GM12878 (cell line): Measurements from ENCODE around the gene URB1. TPM values are rescaled to one million over a fixed set of nuclear protein-coding genes. Genes with fewer than 3 reads are reported as not detected.
A peak's percentile ranks its signal among the peaks of the same experiment; 100 is the strongest.

Experiments used
- ATAC-seq: fragments of 200-7000 bp; cut with Tn5 transposase; 3 replicates; pipeline ENCODE4 v1.9.1; 2020; ENCODE audit warnings: mild to moderate bottlenecking, moderate library complexity
- BruUV-seq: library from RNA; stranded (reverse); fragments of 400-500 nt; replicated peaks from 2 replicates; lab custom pipeline; 2021; lab: Mats Ljungman, UMichigan
- CTCF ChIA-PET: fragments of 300-600 bp; sonication (Branson Sonifier 250); formaldehyde crosslinking; extraction: SDS; loops from one replicate; lab custom pipeline; 2021; ENCODE audit warnings: inconsistent platforms; lab: Yijun Ruan, JAX
- POLR2A ChIA-PET: fragments of 350-600 bp; formaldehyde crosslinking; extraction: SDS; loops from one replicate; lab custom pipeline; 2021; ENCODE audit warnings: inconsistent platforms; lab: Charles Lee
- RAD21 ChIA-PET: fragments of 300-600 bp; sonication (Branson Sonifier 250); formaldehyde crosslinking; loops from one replicate; lab custom pipeline; 2023; ENCODE audit warnings: antibody characterized with exemption; ENCODE audit not compliant: unreplicated experiment; lab: Charles Lee
- SMC1A ChIA-PET: fragments of 300-600 bp; sonication (Branson Sonifier 250); formaldehyde crosslinking; loops from one replicate; lab custom pipeline; 2023; ENCODE audit not compliant: unreplicated experiment, uncharacterized antibody; lab: Charles Lee
- DNase-seq: peaks from one replicate; pipeline ENCODE4 v3.0.0-alpha.2; 2011; ENCODE audit warnings: low read depth, low spot score
- FAIRE-seq: peaks from 3 replicates; lab custom pipeline; 2011; peaks lifted over from hg19 to GRCh38; lab: Jason Lieb, UNC
- H2AFZ ChIP-seq: 2 replicates; pipeline ENCODE4 v1.6.0; 2011; ENCODE audit warnings: low read depth, low read length, control low read depth; ENCODE audit not compliant: control insufficient read depth
- H3K27ac ChIP-seq: 2 replicates; pipeline ENCODE4 v1.5.1; 2011; ENCODE audit warnings: control low read depth; ENCODE audit not compliant: control insufficient read depth, insufficient read depth
- H3K27me3 ChIP-seq, 2 experiments: replicated peaks in 1 of 2; 2 replicates each; pipeline versions ENCODE4 v1.6.0 to v1.6.1; 2011; ENCODE audit warnings: low read length in 1 of 2; ENCODE audit not compliant: control insufficient read depth in 2 of 2, insufficient read depth in 2 of 2
- H3K36me3 ChIP-seq, 2 experiments: 2 replicates each; pipeline ENCODE4 v1.5.1; 2011; ENCODE audit warnings: low read length in 1 of 2; ENCODE audit not compliant: control insufficient read depth in 2 of 2, insufficient read depth in 2 of 2
- H3K4me1 ChIP-seq: 2 replicates; pipeline ENCODE4 v1.6.1; 2011; ENCODE audit warnings: mild to moderate bottlenecking, low read length, moderate library complexity, mixed read lengths; ENCODE audit not compliant: control insufficient read depth, insufficient read depth
- H3K4me2 ChIP-seq: 2 replicates; pipeline ENCODE4 v1.6.0; 2011; ENCODE audit warnings: control low read depth; ENCODE audit not compliant: control insufficient read depth, insufficient read depth
- H3K4me3 ChIP-seq: fragments of 200-600 bp; sonication (generic); 2 replicates; pipeline ENCODE4 v1.5.1; 2016
- H3K79me2 ChIP-seq: 2 replicates; pipeline ENCODE4 v1.6.0; 2011; ENCODE audit warnings: low read length; ENCODE audit not compliant: control insufficient read depth, insufficient read depth
- H3K9ac ChIP-seq: 2 replicates; pipeline ENCODE4 v1.8.0; 2011; ENCODE audit warnings: low read length, control low read depth, mixed read lengths; ENCODE audit not compliant: control insufficient read depth, insufficient read depth
- H3K9me3 ChIP-seq: replicated peaks from 3 replicates; pipeline ENCODE4 v1.5.1; 2011; ENCODE audit warnings: mild to moderate bottlenecking, low read length; ENCODE audit not compliant: control insufficient read depth, insufficient read depth
- H4K20me1 ChIP-seq: 2 replicates; pipeline ENCODE4 v1.6.0; 2011; ENCODE audit not compliant: control insufficient read depth, insufficient read depth
- HDAC6 ChIP-seq: fragments of 200-600 bp; sonication (generic); IDR thresholded peaks from one replicate; pipeline ENCODE4 v1.8.0; 2017; ENCODE audit warnings: antibody characterized with exemption; ENCODE audit not compliant: unreplicated experiment
- LARP7 ChIP-seq: fragments of 450-650 bp; IDR thresholded peaks from 2 replicates; pipeline ENCODE4 v1.6.1; 2017; ENCODE audit warnings: mild to moderate bottlenecking
- NFXL1 ChIP-seq: fragments of 450-650 bp; IDR thresholded peaks from 2 replicates; pipeline ENCODE4 v1.6.1; 2017; ENCODE audit warnings: antibody characterized with exemption, mild to moderate bottlenecking, borderline replicate concordance
- POU2F2 ChIP-seq: IDR thresholded peaks from 3 replicates; pipeline ENCODE4 v1.6.1; 2011; ENCODE audit warnings: low read depth, mild to moderate bottlenecking, low read length, borderline replicate concordance
- ZNF592 ChIP-seq: fragments of 450-650 bp; IDR thresholded peaks from 2 replicates; pipeline ENCODE4 v1.6.1; 2017; ENCODE audit warnings: mild to moderate bottlenecking, moderate library complexity
- whole genome bisulfite sequencing: methylation state at CpG from one replicate; pipeline ENCODE4 v1.1.6; 2016; ENCODE audit warnings: low lambda C conversion rate; ENCODE audit not compliant: insufficient replicate concordance, insufficient coverage; ENCODE audit errors: missing lambda C conversion rate; 5-methylcytosine and 5-hydroxymethylcytosine counted together
- in situ Hi-C: fragments of 300-500 bp; cut with MboI; formaldehyde crosslinking; loops from 9 replicates; pipeline ENCODE4 v1.14.3; 2018; ENCODE audit warnings: mixed read lengths
- intact Hi-C: fragments of 100-400 bp; cut with micrococcal nuclease; formaldehyde crosslinking; loops from one replicate; pipeline ENCODE4 v1.14.2; 2022; ENCODE audit not compliant: unreplicated experiment
- polyA plus RNA-seq, 11 experiments: library from polyadenylated mRNA; depleted of rRNA in 4 of 11; unstranded in 6 of 11; stranded (reverse) in 5 of 11; fragments of >200 nt; fragmentation: Nextera tagmentation in 4 of 11; fragmentation: Illumina TruSeq in 1 of 11; extraction: Ambion mirVana in 4 of 11; extraction: Trizol in 1 of 11; gene quantifications; 1 replicate in 1 of 11; 2 replicates in 10 of 11; pipeline versions ENCODE4 v1.2.1 to v1.2.3, GENCODE V29; 2011 to 2016; ENCODE audit warnings: inconsistent platforms in 2 of 11, missing spikeins in 2 of 11, low read depth in 1 of 11
- total RNA-seq, 4 experiments: library from RNA; depleted of rRNA in 3 of 4; stranded (reverse); fragments of >200 nt in 3 of 4; fragmentation: Illumina TruSeq in 1 of 4; extraction: Trizol in 1 of 4; gene quantifications; 2 replicates each; pipeline versions ENCODE4 v1.2.1 to v1.2.3, GENCODE V29; 2013 to 2021

The URB1 gene
- total and polyA plus RNA-seq, 10 of the 15 experiments (the other 5 are each of a cell fraction or from before 2014, with no cell fraction given): 0.56 to 23.2 (median 8.9) TPM

- BruUV-seq: no TSS peak
- no peak for DNase-seq
- no peak for FAIRE-seq
- H3K36me3 ChIP-seq: no peaks in the 10 kb centered on the region
- SMC1A ChIA-PET: no interaction called here
- POLR2A ChIA-PET: no interaction called here
- RAD21 ChIA-PET: no interaction called here
- H3K27me3 ChIP-seq: peaks cover 3 to 5% of the 10 kb centered on the region in 2 experiments; a peak in 2 of 4 replicates
- TF ChIP-seq HDAC6 (peak; percentile 50), LARP7 (no peak)
- TF ChIP-seq, all 136 proteins: peak for 1
- CTCF ChIA-PET: no interaction called here
- Histone ChIP-seq H3K27ac (no peak within 1 kb of the TSS), H2AFZ (no peak within 1 kb of the TSS), H3K9ac (no peak within 1 kb of the TSS), H3K4me1 (no peaks in the 10 kb centered on the region), H3K4me3 (no peak within 1 kb of the TSS), H3K4me2 (peak within 1 kb of the TSS; percentile 25; the same call in 1 of the 2 replicates), H4K20me1 (no peaks in the 10 kb centered on the region), H3K9me3 (no peaks in the 10 kb centered on the region), H3K79me2 (no peaks in the 10 kb centered on the region)
- 4% methylated on average over 89 of the region's 104 CpGs for WGBS
- intact Hi-C loops (no loop called here), in situ Hi-C loops (no loop called here)
- ATAC-seq: no peak; the same call in 1 of the 3 replicates
Measured at GRCh38 chr21:32412162-32413014, 19.6 kb upstream of the URB1 start, which contains the start of gene EVA1C. EVA1C (plus strand) TSS chr21:32412706; CDS start chr21:32412854, 148 bp downstream.

GRCh38 chr21:32411350-32412161, 18.7 kb upstream of the URB1 start:
- CTCF ChIA-PET: interaction anchor here (1.5 kb wide), 1 partner anchor 157 kb away, joined by 3 read pairs; no protein-coding TSS in a partner anchor
- Histone ChIP-seq H3K4me1 (no peaks in the 10 kb centered on the region), H2AFZ (no peak overlapping the region), H3K4me2 (no peak overlapping the region; the same call in 1 of the 2 replicates), H3K9me3 (no peaks in the 10 kb centered on the region), H4K20me1 (no peaks in the 10 kb centered on the region), H3K27me3 (peaks cover 3 to 5% of the 10 kb centered on the region in 2 experiments; a peak in 2 of 4 replicates), H3K27ac (no peak overlapping the region), H3K79me2 (no peaks in the 10 kb centered on the region), H3K9ac (no peak overlapping the region), H3K36me3 (no peaks in the 10 kb centered on the region), H3K4me3 (no peak overlapping the region)
- POLR2A ChIA-PET: no interaction called here
- RAD21 ChIA-PET: no interaction called here
- DNase-seq (no peak), ATAC-seq (no peak), FAIRE-seq (no peak)
- in situ Hi-C loops: no loop called here
- no TSS peak for BruUV-seq
- intact Hi-C loops: no loop called here
- SMC1A ChIA-PET: no interaction called here
- 4% methylated on average over 61 of the region's 63 CpGs for WGBS
- TF ChIP-seq NFXL1 (no peak), ZNF592 (no peak), POU2F2 (no peak)
